ENCODE results near the gene RBM28.
"Not testable (repeated sequence)": the region's sequence is repeated elsewhere in the genome, so short reads cannot be mapped to it uniquely, and the experiment has no call there.

Gene RBM28

GRCh38 chr7:128347647-128348097 is 4.0 kb upstream of the RBM28 start:
- DNase-seq = no peak

DNA sequence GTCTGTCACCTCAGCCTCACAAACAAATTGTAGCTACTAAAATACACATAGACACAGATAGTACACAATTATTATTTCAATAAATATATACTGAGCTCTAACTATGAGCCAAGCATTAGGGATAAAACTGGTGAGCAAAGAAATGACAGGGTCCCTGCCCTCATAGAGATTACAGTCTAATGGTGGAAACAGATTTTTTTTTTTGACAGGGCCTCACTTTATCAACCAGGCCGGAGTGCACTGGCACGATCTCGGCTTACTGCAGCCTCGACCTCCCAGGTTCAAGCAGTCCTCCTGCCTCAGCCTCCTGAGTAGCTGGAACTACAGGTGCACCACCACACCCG is 695 bp upstream of the RBM28 start:
- DNase-seq = no peak

DNA sequence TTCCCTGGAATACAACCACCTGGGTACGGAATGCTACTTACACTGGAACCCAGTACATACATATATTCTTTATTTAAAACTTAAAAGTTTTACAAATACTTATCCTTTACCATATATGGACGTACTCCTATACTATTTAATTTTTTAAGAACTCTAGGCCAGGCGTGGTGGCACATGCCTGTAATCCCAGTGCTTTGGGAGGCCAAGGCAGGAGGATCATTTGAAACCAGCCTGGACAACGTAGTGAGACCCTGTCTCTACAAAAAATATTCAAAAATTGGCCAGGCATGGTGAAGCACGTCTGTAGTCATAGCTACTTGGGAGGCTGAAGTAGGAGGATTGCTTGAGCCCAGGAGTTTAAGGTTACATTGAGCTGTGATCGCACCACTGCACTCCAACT is 2.0 kb downstream of the RBM28 start:
- no peak for DNase-seq

DNA sequence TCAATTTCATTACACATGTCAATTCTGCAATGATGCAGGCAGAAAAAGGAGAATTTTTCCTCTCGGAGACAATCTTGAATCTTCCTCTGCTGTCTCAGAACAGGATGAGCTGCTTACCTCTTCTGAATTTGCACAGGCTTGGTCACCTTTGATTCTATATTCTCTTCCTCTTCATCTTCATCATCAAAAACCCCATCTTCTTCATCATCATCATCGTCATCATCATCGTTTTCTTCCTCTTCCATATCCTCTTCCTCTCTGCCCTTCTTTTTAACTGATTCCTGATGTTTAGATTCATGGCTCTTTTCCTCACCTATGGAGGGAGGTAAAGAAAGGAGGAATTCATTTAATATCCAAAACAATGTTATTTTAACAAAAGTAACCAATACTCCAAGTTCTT is 8.0 kb downstream of the RBM28 start:
- DNase-seq = no peak

DNA sequence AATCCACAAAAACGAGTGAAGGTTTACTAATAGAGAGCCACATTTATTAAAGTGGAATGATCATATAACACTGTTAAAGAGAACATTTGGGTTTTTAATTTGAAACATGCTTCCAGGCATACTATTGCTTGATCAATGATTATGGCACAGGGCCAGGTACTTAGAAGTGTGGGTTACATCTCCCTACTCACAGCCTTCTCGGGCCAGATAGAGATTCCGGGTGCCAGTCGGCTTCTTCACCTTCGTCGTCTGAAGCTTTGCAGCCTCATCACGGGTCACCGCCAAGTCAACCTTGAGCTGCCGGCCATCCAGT is 19.4 kb downstream of the RBM28 start:
- no peak for DNase-seq

- DNase-seq = no peak
Measured at GRCh38 chr7:128323459-128324367, 20.0 kb downstream of the RBM28 start.

GRCh38 chr7:128323040-128323439 is 20.7 kb downstream of the RBM28 start:
- no peak for DNase-seq

DNA sequence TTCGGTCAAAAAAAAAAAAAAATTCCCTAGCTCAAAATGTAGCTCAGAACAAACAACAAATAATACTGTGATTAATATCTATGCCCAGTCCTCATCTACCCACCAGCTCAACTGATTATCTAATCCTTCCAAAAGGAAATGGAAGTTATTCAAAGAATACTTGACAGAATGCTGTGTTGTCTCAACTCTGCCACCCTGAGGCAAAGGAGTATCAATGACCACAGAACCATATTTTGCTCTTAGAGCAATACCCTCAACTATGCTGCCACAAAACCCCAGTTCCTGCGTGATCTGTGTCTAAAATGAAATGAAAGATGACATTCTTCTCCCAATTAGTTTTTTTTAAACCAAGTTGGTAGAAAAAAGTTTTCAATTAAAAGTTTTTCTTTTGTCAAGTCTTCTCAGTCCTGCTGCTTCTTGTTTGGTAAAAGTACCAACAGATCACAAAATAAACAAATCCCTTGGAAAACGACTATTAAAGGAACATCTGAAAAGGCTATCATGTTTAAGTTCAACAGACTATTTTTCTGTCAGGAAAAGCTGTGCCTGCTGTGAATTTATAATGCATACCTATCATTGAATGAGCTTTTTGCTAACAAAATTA is 21.6 kb downstream of the RBM28 start:
- DNase-seq = no peak

DNA sequence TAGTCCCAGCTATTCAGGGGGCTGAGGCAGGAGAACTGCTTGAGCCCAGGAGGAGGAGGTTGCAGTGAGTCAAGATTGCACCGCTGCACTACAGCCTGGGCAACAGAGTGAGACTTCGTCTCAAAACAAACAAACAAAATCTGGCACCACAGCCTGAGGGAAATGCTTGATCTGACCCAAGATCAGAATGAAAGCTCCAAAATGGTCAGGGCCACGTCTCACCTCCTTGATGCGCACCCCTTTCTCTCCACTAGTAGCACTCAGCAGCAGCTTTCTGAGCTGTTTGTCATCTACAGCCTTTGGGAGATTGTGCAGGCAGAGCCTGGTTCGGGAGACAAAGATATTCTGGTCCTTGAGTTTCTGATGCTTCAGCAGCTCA is 22.7 kb downstream of the RBM28 start:
- DNase-seq = no peak

- no peak for DNase-seq
Measured at GRCh38 chr7:128318691-128319090, 25.0 kb downstream of the RBM28 start.

GRCh38 chr7:128311013-128311412 is 32.7 kb downstream of the RBM28 start:
- DNase-seq = no peak

GRCh38 chr7:128310499-128310898 is 33.2 kb downstream of the RBM28 start:
- no peak for DNase-seq

GRCh38 chr7:128309976-128310375 is 33.7 kb downstream of the RBM28 start:
- DNase-seq = no peak

- no peak for DNase-seq
Measured at GRCh38 chr7:128309124-128309523, 34.6 kb downstream of the RBM28 start.

DNA sequence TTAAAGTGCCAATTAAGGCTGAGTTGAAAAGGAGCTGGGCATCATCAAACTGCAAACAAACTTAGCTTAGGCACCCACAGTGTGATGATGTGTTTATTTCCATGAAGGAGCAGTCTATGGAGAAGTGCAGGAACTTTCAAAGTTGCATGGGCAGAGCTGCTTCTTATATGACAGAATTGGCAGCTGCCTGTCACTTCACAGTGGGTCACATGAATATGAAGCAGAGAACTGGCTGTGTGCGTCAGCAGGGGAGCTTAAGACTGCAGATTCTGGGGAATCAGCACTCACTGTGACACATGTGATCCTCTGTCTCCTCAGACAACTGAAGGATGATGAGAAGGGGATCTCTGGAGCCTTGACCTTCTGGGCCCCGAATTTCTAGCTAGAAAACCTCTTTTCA is 36.6 kb downstream of the RBM28 start:
- DNase-seq = no peak

DNA sequence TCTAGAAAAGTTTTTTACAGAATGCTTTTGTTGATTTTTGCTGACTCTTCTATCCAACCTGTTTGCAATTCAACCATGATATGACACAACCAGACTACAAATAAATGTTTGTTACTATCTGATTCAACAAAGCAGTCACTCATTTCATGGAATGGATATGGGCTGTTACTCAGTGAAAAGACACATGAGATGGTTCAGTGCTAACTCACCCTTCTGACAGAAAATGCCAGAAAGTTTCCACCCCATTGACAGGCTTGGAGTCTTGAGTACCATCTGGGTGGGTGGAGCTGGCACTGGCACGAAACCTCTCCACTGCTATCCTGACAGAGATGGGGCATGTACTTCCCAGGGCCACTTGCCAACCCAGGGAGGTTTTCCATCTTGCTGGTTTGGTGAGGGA is 39.5 kb downstream of the RBM28 start:
- DNase-seq = no peak

GRCh38 chr7:128303643-128304042 is 40.1 kb downstream of the RBM28 start:
- no peak for DNase-seq

DNA sequence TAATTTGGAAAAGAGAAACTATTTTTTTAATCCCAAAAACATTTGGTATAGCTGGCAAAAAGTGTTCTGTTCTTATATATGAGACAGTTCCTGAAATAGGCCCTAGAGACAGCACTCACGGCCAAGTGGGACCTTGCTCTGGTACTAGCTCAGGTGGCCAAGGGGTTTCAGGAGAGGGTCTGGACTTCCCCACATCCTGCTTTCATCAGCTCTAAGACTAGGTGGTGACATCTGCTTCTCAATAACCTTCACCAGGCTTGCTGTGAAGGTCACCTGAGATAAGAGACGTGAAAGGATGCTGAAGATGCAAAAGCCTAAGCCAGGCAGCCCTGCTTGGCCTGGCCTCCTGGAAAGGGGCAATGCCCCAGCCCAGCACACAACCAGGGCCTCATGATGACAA is 40.6 kb downstream of the RBM28 start:
- no peak for DNase-seq

DNA sequence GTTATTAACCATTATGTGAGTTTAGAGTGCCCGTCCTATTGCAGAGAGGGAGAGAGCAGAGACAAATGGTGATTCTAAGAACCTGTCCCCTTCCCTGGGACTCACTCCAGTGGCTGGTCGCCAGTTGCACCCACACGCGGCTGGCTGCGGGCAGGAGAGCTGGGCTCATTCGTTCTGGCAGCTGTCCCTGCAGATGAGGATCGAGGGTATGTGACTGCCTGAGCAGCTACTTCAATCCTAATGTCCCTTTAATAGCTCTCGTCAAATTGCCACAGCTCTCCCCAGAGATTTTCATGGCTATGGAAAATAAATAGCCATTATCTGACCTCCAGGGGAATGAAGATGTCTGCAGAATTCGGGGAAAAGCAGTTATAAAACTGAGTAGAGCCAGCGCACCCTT is 41.6 kb downstream of the RBM28 start:
- no peak for DNase-seq

DNA sequence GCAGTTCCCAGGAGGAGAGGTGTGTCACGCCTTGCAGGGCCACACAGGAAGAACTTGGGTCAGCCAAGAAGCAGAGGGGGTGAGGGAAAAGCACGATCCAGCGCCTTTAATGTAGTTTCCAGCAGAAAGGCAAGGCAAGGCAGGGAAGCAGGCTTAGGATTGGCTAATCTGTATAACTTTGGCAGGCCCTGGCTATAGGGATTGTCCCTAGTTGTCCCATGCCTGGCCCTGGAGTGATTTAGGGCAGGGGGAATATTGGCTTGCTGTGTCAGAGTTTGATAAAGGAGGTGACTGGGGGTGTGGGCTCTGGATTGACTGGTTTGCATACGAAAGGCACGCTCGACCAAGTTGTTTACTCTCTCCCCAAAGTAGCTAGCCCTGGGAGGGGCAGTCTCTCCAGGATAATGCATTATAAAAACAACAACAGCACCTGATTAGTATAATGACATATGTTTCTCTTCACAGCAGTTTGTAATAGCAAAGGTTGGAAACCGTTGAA is 44.5 kb downstream of the RBM28 start:
- DNase-seq = no peak

- not testable (repeated sequence) for DNase-seq
Measured at GRCh38 chr7:128298004-128298403, 45.7 kb downstream of the RBM28 start.

DNA sequence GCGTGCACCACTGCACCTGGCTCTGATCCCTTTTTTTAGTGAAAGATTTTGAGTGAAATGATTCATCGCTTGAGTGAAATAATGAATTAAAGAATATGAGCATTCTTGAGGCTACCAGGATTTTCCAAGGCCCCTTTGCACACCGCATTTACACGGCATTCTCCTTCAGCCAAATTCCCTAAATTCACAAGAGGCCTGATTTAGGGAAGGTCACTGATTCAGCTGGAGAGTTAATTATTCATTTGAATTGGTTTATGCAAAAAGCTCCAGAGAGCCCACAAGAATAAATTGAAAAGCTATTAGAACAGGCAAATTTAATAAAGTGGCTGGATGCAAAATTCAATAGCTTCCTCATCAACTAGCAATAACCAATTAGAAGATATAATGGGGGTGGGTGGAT is 56.2 kb downstream of the RBM28 start:
- no peak for DNase-seq

- DNase-seq = no peak
Measured at GRCh38 chr7:128284102-128284501, 59.6 kb downstream of the RBM28 start.

DNA sequence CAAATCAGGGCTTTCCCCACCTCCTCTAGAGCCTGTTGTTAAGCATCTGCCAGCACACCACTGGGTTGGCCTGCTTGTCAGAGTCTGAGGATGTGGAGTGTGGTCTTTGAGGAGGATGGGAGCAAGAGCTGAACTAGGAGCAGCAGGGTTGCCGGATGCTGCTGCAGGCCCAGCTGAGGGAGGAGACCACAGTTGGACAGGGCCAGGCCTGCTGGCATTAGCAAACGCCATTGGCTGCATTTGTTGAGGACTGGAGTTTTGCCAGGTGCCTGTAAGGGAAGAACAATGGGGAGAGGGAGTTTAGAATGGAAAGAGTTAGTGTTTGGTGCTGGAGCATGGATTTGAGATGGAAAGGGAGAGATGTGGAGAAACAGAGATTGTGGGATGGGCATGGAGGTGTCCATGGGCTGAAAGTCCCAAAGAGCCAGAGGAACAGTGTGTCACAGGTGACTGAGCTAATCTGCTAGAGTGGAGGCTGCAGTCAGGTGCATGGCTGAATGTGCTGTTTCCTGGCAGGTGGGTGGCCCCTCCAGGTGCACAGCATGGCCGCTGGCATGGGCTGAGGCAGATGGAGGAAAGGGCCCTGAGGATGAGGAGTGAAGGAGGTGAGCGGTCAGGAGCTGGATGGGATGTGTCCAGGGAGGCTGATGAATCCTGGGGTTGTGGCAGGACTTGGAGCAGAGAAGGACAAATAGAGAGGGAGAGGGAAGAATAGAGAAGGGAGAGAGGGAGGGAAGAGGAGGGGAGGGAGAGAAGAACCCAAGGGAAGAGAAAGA is 61.9 kb downstream of the RBM28 start:
- no peak for DNase-seq

All from NCI-H1048 (cell line).